ENCODE results near the gene HPD.

DNA sequence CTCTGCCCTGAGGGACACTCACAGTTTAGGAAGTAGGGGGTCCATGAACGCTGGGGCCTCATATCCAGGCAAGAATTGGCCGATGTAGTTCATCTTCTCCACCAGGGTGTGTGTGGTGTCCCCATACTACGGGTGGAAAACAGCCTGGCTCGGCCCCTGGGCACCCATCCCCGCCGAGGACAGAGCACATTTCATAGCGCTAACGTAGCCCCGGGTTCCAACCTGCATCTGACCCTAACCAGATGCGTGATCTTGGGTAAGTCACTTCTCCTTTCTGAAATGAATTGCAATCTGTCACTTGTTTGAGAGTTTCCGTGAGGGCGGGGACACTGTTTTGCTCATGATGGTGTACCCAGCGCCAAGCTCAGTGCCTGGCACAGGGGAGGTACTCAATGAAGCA lies 9.0 kb downstream of the HPD start:
- TF ChIP-seq, protein P1, sequence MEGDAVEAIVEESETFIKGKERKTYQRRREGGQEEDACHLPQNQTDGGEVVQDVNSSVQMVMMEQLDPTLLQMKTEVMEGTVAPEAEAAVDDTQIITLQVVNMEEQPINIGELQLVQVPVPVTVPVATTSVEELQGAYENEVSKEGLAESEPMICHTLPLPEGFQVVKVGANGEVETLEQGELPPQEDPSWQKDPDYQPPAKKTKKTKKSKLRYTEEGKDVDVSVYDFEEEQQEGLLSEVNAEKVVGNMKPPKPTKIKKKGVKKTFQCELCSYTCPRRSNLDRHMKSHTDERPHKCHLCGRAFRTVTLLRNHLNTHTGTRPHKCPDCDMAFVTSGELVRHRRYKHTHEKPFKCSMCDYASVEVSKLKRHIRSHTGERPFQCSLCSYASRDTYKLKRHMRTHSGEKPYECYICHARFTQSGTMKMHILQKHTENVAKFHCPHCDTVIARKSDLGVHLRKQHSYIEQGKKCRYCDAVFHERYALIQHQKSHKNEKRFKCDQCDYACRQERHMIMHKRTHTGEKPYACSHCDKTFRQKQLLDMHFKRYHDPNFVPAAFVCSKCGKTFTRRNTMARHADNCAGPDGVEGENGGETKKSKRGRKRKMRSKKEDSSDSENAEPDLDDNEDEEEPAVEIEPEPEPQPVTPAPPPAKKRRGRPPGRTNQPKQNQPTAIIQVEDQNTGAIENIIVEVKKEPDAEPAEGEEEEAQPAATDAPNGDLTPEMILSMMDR (IDR thresholded peaks at IDR 0.05) = no peak
- TF ChIP-seq CREB1 (CRISPR knock-in tag; IDR thresholded peaks at IDR 0.05) = no peak
- TF ChIP-seq, protein P2, sequence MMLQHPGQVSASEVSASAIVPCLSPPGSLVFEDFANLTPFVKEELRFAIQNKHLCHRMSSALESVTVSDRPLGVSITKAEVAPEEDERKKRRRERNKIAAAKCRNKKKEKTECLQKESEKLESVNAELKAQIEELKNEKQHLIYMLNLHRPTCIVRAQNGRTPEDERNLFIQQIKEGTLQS (CRISPR knock-in tag; conservative IDR thresholded peaks at IDR 0.05) = no peak
- TF ChIP-seq, protein P3, sequence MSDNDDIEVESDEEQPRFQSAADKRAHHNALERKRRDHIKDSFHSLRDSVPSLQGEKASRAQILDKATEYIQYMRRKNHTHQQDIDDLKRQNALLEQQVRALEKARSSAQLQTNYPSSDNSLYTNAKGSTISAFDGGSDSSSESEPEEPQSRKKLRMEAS (CRISPR knock-in tag; IDR thresholded peaks at IDR 0.05) = no peak
- TF ChIP-seq, protein P4, sequence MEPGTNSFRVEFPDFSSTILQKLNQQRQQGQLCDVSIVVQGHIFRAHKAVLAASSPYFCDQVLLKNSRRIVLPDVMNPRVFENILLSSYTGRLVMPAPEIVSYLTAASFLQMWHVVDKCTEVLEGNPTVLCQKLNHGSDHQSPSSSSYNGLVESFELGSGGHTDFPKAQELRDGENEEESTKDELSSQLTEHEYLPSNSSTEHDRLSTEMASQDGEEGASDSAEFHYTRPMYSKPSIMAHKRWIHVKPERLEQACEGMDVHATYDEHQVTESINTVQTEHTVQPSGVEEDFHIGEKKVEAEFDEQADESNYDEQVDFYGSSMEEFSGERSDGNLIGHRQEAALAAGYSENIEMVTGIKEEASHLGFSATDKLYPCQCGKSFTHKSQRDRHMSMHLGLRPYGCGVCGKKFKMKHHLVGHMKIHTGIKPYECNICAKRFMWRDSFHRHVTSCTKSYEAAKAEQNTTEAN (CRISPR knock-in tag; IDR thresholded peaks at IDR 0.05) = no peak
- no peak for TF ChIP-seq CBFB (CRISPR knock-in tag; IDR thresholded peaks at IDR 0.05; ENCODE audit: low read depth)
- TF ChIP-seq JAZF1 (CRISPR knock-in tag; IDR thresholded peaks at IDR 0.05) = no peak
- no peak for TF ChIP-seq ZNF671 (CRISPR knock-in tag; IDR thresholded peaks at IDR 0.05)
- TF ChIP-seq, protein P5, sequence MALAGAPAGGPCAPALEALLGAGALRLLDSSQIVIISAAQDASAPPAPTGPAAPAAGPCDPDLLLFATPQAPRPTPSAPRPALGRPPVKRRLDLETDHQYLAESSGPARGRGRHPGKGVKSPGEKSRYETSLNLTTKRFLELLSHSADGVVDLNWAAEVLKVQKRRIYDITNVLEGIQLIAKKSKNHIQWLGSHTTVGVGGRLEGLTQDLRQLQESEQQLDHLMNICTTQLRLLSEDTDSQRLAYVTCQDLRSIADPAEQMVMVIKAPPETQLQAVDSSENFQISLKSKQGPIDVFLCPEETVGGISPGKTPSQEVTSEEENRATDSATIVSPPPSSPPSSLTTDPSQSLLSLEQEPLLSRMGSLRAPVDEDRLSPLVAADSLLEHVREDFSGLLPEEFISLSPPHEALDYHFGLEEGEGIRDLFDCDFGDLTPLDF (CRISPR knock-in tag; IDR thresholded peaks at IDR 0.05) = no peak
- no peak for TF ChIP-seq ESRRA (CRISPR knock-in tag; IDR thresholded peaks at IDR 0.05; ENCODE audit: borderline replicate concordance)
